ENCODE results near the gene TBX21.

GRCh38 chr17:47704116-47704515 is 28.9 kb upstream of the TBX21 start:
- TF ChIP-seq CTCF (conservative IDR thresholded peaks at IDR 0.05; ENCODE audit: low read depth in 2 of 2): no peak
- no peak for TF ChIP-seq REST (IDR thresholded peaks at IDR 0.05; ENCODE audit: unreplicated experiment)
- TF ChIP-seq EZH2 (IDR thresholded peaks at IDR 0.05; ENCODE audit: low read depth, unreplicated experiment): no peak
- TF ChIP-seq ZNF114 (CRISPR knock-in tag; IDR thresholded peaks at IDR 0.05): no peak
